K562 (cell line): Measurements from ENCODE around the gene PROKR1. TPM values are rescaled to one million over a fixed set of nuclear protein-coding genes. Genes with fewer than 3 reads are reported as not detected.
A peak's percentile ranks its signal among the peaks of the same experiment; 100 is the strongest.

Source experiments
- ATAC-seq: fragments of 200-7000 bp; cut with Tn5 transposase; 3 replicates; pipeline ENCODE4 v1.9.1; 2020; ENCODE audit warnings: moderate library complexity
- BruUV-seq: library from RNA; stranded (reverse); fragments of 400-500 nt; replicated peaks from 2 replicates; lab custom pipeline; 2021; lab: Mats Ljungman, UMichigan
- CTCF ChIA-PET: fragments of 300-600 bp; formaldehyde crosslinking; extraction: SDS; loops from one replicate; lab custom pipeline; 2021; ENCODE audit warnings: low intra/inter-chr PET ratio; lab: Yijun Ruan, JAX
- POLR2A ChIA-PET: fragments of 300-600, 350-650 bp; sonication (Branson Sonifier 250); formaldehyde crosslinking; extraction: SDS; loops from one replicate; lab custom pipeline; 2021; ENCODE audit warnings: antibody characterized with exemption, inconsistent platforms; lab: Yijun Ruan, JAX
- DNase-seq, 4 experiments: peaks; one replicate each; pipeline versions ENCODE4 v3.0.0 to v3.0.0-alpha.2; 2011 to 2018; ENCODE audit warnings: low spot score in 3 of 4, mixed read lengths in 3 of 4; ENCODE audit errors: extremely low read depth in 1 of 4
- FAIRE-seq: peaks from 2 replicates; lab custom pipeline; 2011; peaks lifted over from hg19 to GRCh38; lab: Jason Lieb, UNC
- H2AFZ ChIP-seq: 2 replicates; pipeline ENCODE4 v1.6.0; 2011; ENCODE audit warnings: low read depth, low read length, control low read depth, inconsistent platforms
- H3K27ac ChIP-seq: fragments of 200-600 bp; 3 replicates; pipeline ENCODE4 v1.8.0; 2011; ENCODE audit warnings: low read depth, mild to moderate bottlenecking, control low read depth, inconsistent platforms, low read length, moderate library complexity, mixed read lengths; ENCODE audit errors: extremely low read depth
- H3K27me3 ChIP-seq, 2 experiments: fragments of 300-600 bp in 1 of 2; 2 replicates in 1 of 2; 3 replicates in 1 of 2; pipeline versions ENCODE4 v1.6.0 to v1.8.0; 2011; ENCODE audit warnings: inconsistent platforms in 2 of 2, low read length in 2 of 2, mild to moderate bottlenecking in 1 of 2, mixed read lengths in 1 of 2, moderate library complexity in 1 of 2; ENCODE audit not compliant: control insufficient read depth in 2 of 2, insufficient read depth in 2 of 2
- H3K36me3 ChIP-seq: fragments of 300-600 bp; 3 replicates; pipeline ENCODE4 v1.8.0; 2011; ENCODE audit warnings: mild to moderate bottlenecking, low read length, inconsistent platforms; ENCODE audit not compliant: control insufficient read depth, insufficient read depth
- H3K4me1 ChIP-seq, 2 experiments: fragments of 200-600 bp in 1 of 2; replicated peaks in 1 of 2; 2 replicates in 1 of 2; 3 replicates in 1 of 2; pipeline versions ENCODE4 v1.5.1 to v1.8.0; 2011; ENCODE audit warnings: inconsistent platforms in 2 of 2, low read length in 2 of 2, mild to moderate bottlenecking in 1 of 2, mixed read lengths in 1 of 2, moderate library complexity in 1 of 2; ENCODE audit not compliant: control insufficient read depth in 2 of 2, insufficient read depth in 2 of 2
- H3K4me2 ChIP-seq: 2 replicates; pipeline ENCODE4 v1.6.1; 2011; ENCODE audit warnings: low read length, control low read depth, inconsistent platforms, mixed read lengths; ENCODE audit not compliant: insufficient read depth
- H3K4me3 ChIP-seq: fragments of 200-600 bp; sonication (generic), shearing (Covaris generic); 2 replicates; pipeline ENCODE4 v1.5.1; 2016; ENCODE audit warnings: control low read depth, inconsistent platforms
- H3K79me2 ChIP-seq: fragments of 200-600 bp; 3 replicates; pipeline ENCODE4 v1.8.0; 2011; ENCODE audit warnings: low read length, inconsistent platforms; ENCODE audit not compliant: control insufficient read depth, insufficient read depth
- H3K9ac ChIP-seq, 2 experiments: 2 replicates each; pipeline versions ENCODE4 v1.6.0 to v1.6.1; 2011; ENCODE audit warnings: low read depth in 2 of 2, low read length in 2 of 2, control low read depth in 1 of 2, inconsistent platforms in 1 of 2, mild to moderate bottlenecking in 1 of 2, mixed read lengths in 1 of 2; ENCODE audit not compliant: insufficient read depth in 1 of 2
- H3K9me1 ChIP-seq: one replicate; pipeline ENCODE4 v1.6.0; 2011; ENCODE audit warnings: inconsistent platforms, mild to moderate bottlenecking, low read length, moderate library complexity; ENCODE audit not compliant: control insufficient read depth, insufficient read depth
- H3K9me3 ChIP-seq: replicated peaks from 2 replicates; pipeline ENCODE4 v1.5.1; 2011; ENCODE audit warnings: low read depth, low read length, inconsistent platforms; ENCODE audit not compliant: control insufficient read depth, insufficient read depth
- H4K20me1 ChIP-seq: replicated peaks from 2 replicates; pipeline ENCODE4 v1.6.1; 2011; ENCODE audit warnings: low read length, inconsistent platforms, mixed read lengths; ENCODE audit not compliant: control insufficient read depth, insufficient read depth
- BACH1 ChIP-seq: fragments of 200-800 bp; sonication (Bioruptor generic); IDR thresholded peaks from 2 replicates; pipeline ENCODE4 v1.6.1; 2016; ENCODE audit warnings: missing genetic modification characterization, missing compliant biosample characterization
- CXXC5 ChIP-seq: fragments of 250-450 bp; sonication (Bioruptor Pico); IDR thresholded peaks from 2 replicates; pipeline ENCODE4 v1.8.0; 2022; ENCODE audit warnings: inconsistent platforms, mild to moderate bottlenecking, moderate library complexity
- ERF ChIP-seq: fragments of 450-650 bp; formaldehyde crosslinking; IDR thresholded peaks from 2 replicates; pipeline ENCODE4 v1.4.0; 2020; ENCODE audit warnings: mild to moderate bottlenecking, mixed read lengths
- IRF9 ChIP-seq: fragments of 450-650 bp; IDR thresholded peaks from 2 replicates; pipeline ENCODE4 v1.6.1; 2016; ENCODE audit warnings: missing biosample characterization, missing genetic modification characterization
- MEF2D ChIP-seq: conservative IDR thresholded peaks from 2 replicates; pipeline ENCODE4 v1.6.1; 2016; ENCODE audit warnings: low read depth, missing genetic modification characterization, missing compliant biosample characterization
- NELFE ChIP-seq: IDR thresholded peaks from 2 replicates; pipeline ENCODE4 v1.6.1; 2011; ENCODE audit warnings: mild to moderate bottlenecking; ENCODE audit not compliant: insufficient read depth, insufficient read length
- NR2C1 ChIP-seq, 2 experiments: fragments of 450-650 bp; IDR thresholded peaks; 2 replicates each; pipeline ENCODE4 v1.6.1; 2017; ENCODE audit warnings: mild to moderate bottlenecking in 2 of 2, antibody characterized with exemption in 1 of 2, inconsistent platforms in 1 of 2, missing compliant biosample characterization in 1 of 2, missing genetic modification characterization in 1 of 2
- THRA ChIP-seq: fragments of 450-650 bp; IDR thresholded peaks from 2 replicates; pipeline ENCODE4 v1.6.1; 2017; ENCODE audit warnings: mild to moderate bottlenecking, moderate library complexity
- ZBTB12 ChIP-seq: fragments of 250-450 bp; sonication (Bioruptor Pico); IDR thresholded peaks from 2 replicates; pipeline ENCODE4 v1.4.0; 2020
- ZNF121 ChIP-seq: sonication (generic); formaldehyde crosslinking; conservative IDR thresholded peaks from 2 replicates; pipeline ENCODE4 v1.8.0; 2022; ENCODE audit warnings: missing genetic modification reagents
- ZNF592 ChIP-seq: fragments of 450-650 bp; IDR thresholded peaks from 2 replicates; pipeline ENCODE4 v1.6.1; 2017; ENCODE audit warnings: antibody characterized with exemption, mild to moderate bottlenecking
- ZNF740 ChIP-seq, 3 experiments: fragments of 200-800 bp in 1 of 3; sonication (Bioruptor generic) in 1 of 3; sonication (generic) in 1 of 3; formaldehyde crosslinking in 1 of 3; IDR thresholded peaks; 2 replicates each; pipeline versions ENCODE4 v1.6.1 to v1.8.0; 2016 to 2022; ENCODE audit warnings: mild to moderate bottlenecking in 2 of 3, missing compliant biosample characterization in 2 of 3, missing genetic modification characterization in 2 of 3, missing genetic modification reagents in 1 of 3
- WGBS: fragments of 100-300 bp; shearing (Covaris generic); methylation state at CpG from one replicate; pipeline ENCODE4 v1.1.6; 2016; ENCODE audit warnings: low coverage, mixed read lengths; ENCODE audit not compliant: insufficient coverage; ENCODE audit errors: missing lambda C conversion rate; 5-methylcytosine and 5-hydroxymethylcytosine counted together
- in situ Hi-C: fragments of 300-500 bp; cut with MboI; formaldehyde crosslinking; loops from 4 replicates; pipeline ENCODE4 v1.15.0; 2018; ENCODE audit warnings: inconsistent platforms, mixed read lengths
- intact Hi-C: fragments of 100-400 bp; cut with micrococcal nuclease; formaldehyde crosslinking; loops from 2 replicates; pipeline ENCODE4 v1.14.2; 2022
- polyA plus RNA-seq, 8 experiments: library from polyadenylated mRNA; depleted of rRNA in 4 of 8; stranded (reverse) in 5 of 8; unstranded in 3 of 8; fragments of >200 nt; fragmentation: Nextera tagmentation in 2 of 8; fragmentation: Illumina TruSeq in 1 of 8; extraction: Ambion mirVana in 2 of 8; extraction: Trizol in 1 of 8; gene quantifications; 2 replicates each; pipeline versions ENCODE4 v1.2.1 to v1.2.3, GENCODE V29; 2011 to 2014; ENCODE audit warnings: inconsistent platforms in 1 of 8, missing spikeins in 1 of 8
- total RNA-seq, 7 experiments: library from RNA; depleted of rRNA in 6 of 7; stranded (reverse); fragments of >200 nt in 6 of 7; fragmentation: Illumina TruSeq in 2 of 7; extraction: Trizol in 2 of 7; gene quantifications; 2 replicates each; pipeline versions ENCODE4 v1.2.1 to v1.2.3, GENCODE V29; 2011 to 2021; ENCODE audit warnings: low replicate concordance in 1 of 7

PROKR1 gene
- total and polyA plus RNA-seq, 9 of the 15 experiments (the other 6 are each of a cell fraction or from before 2014, with no cell fraction given), result 0.01 to 0.18 (median 0.09) TPM; not detected in 1

- POLR2A ChIA-PET, result no interaction called here
- ATAC-seq (no peak), DNase-seq (no peak), FAIRE-seq (no peak)
- H3K9ac ChIP-seq, result no peak overlapping the region
- no peaks in the 10 kb centered on the region for H4K20me1 ChIP-seq
- intact Hi-C loops (no loop called here), in situ Hi-C loops (no loop called here)
- H3K79me2 ChIP-seq, result no peaks in the 10 kb centered on the region
- H3K4me2 ChIP-seq, result no peak overlapping the region
- BruUV-seq, result no TSS peak
- H3K4me3 ChIP-seq, result no peak overlapping the region
- H2AFZ ChIP-seq, result peak overlapping the region; percentile 5; the same call in 1 of the 2 replicates
- H3K36me3 ChIP-seq, result no peaks in the 10 kb centered on the region
- H3K9me1 ChIP-seq, result no peaks in the 10 kb centered on the region
- no peak overlapping the region for H3K27ac ChIP-seq
- H3K27me3 ChIP-seq, result no peaks in the 10 kb centered on the region
- WGBS, result 77% methylated on average over 4 of the region's 4 CpGs
- H3K4me1 ChIP-seq, result no peaks in the 10 kb centered on the region; a peak in 1 of 5 replicates
- CTCF ChIA-PET, result no interaction called here
- no peaks in the 10 kb centered on the region; the same call in 1 of the 2 replicates for H3K9me3 ChIP-seq
- TF ChIP-seq ERF (CRISPR knock-in tag) (peak; percentile 44; the same call in 1 of the 2 replicates), ZNF740 (CRISPR knock-in tag; IDR thresholded peaks at IDR 0.05) (no peak), ZNF740 (tag; IDR thresholded peaks at IDR 0.05) (peak in 1 of 2 experiments; percentile 82; a peak in 2 of 4 replicates), ZBTB12 (CRISPR knock-in tag) (0 out of 2 replicates have a peak, but pooled peaks have one; percentile 46), ZNF592 (peak; percentile 75), BACH1 (peak; percentile 22; the same call in 1 of the 2 replicates), IRF9 (tag) (peak; percentile 48; the same call in 1 of the 2 replicates), CXXC5 (CRISPR knock-in tag) (peak; percentile 32; the same call in 1 of the 2 replicates), NELFE (no peak), NR2C1 (IDR thresholded peaks at IDR 0.05) (no peak), NR2C1 (tag; IDR thresholded peaks at IDR 0.05) (peak; percentile 52; the same call in 1 of the 2 replicates), THRA (no peak), MEF2D (tag) (peak; percentile 76; the same call in 1 of the 2 replicates), ZNF121 (no peak)
Observed at GRCh38 chr2:68671961-68672360, 28.6 kb downstream of the PROKR1 start.
